ENCODE results near the gene ZNF418. TPM values are rescaled to one million over a fixed set of nuclear protein-coding genes. Genes with fewer than 3 reads are reported as not detected.

The ZNF418 gene
- total and polyA plus RNA-seq, 2 of the 13 experiments (the other 11 are each of a cell fraction or from before 2014, with no cell fraction given), result 0.07 to 0.27 TPM

GRCh38 chr19:57947419-57948134 is 12.4 kb upstream of the ZNF418 start, which contains the start of gene ZNF256 (continued):
- TF ChIP-seq HNF4G (IDR thresholded peaks at IDR 0.05; ENCODE audit: borderline replicate concordance, low read depth, low read length) (no peak; the same call in 1 of the 2 replicates), HNF4G (CRISPR knock-in tag; IDR thresholded peaks at IDR 0.05; ENCODE audit: borderline replicate concordance, low read depth) (no peak), KMT2A (CRISPR knock-in tag; IDR thresholded peaks at IDR 0.05) (peak; percentile 21; the same call in 1 of the 2 replicates), ZNF670 (CRISPR knock-in tag; IDR thresholded peaks at IDR 0.05; ENCODE audit: borderline replicate concordance) (0 out of 2 replicates have a peak, but pooled peaks have one; percentile 51), ADNP (CRISPR knock-in tag; IDR thresholded peaks at IDR 0.05) (no peak), ZMYM2 (CRISPR knock-in tag; IDR thresholded peaks at IDR 0.05) (peak; percentile 59; the same call in 1 of the 2 replicates), ZNF333 (CRISPR knock-in tag; IDR thresholded peaks at IDR 0.05; ENCODE audit: borderline replicate concordance) (no peak), ZNF720 (CRISPR knock-in tag; IDR thresholded peaks at IDR 0.05) (no peak), ATF3 (CRISPR knock-in tag; IDR thresholded peaks at IDR 0.05) (no peak), ZNF512B (CRISPR knock-in tag; IDR thresholded peaks at IDR 0.05; ENCODE audit: borderline replicate concordance) (no peak), ZBTB38 (CRISPR knock-in tag; IDR thresholded peaks at IDR 0.05) (no peak), ZBTB49 (CRISPR knock-in tag; IDR thresholded peaks at IDR 0.05; ENCODE audit: borderline replicate concordance) (no peak), TFE3 (CRISPR knock-in tag; IDR thresholded peaks at IDR 0.05) (0 out of 2 replicates have a peak, but pooled peaks have one; percentile 35), CTCF (CRISPR knock-in tag; IDR thresholded peaks at IDR 0.05) (peak; percentile 93), ZZZ3 (CRISPR knock-in tag; IDR thresholded peaks at IDR 0.05; ENCODE audit: borderline replicate concordance) (peak; percentile 98), ISX (CRISPR knock-in tag; conservative IDR thresholded peaks at IDR 0.05) (no peak), SYNCRIP (IDR thresholded peaks at IDR 0.05; ENCODE audit: insufficient read depth, low read depth, low read length) (no peak)

Measured in HepG2 (cell line).